ENCODE measurements around the gene AHDC1. TPM values are rescaled to one million over a fixed set of nuclear protein-coding genes. Genes with fewer than 3 reads are reported as not detected.
A peak's percentile ranks its signal among the peaks of the same experiment; 100 is the strongest.

Gene AHDC1
- total RNA-seq, 1 donor from 2014 or later = 7.0 TPM

GRCh38 chr1:27577504-27578188 lies 26.3 kb downstream of the AHDC1 start:
- peaks cover 96% of the 10 kb centered on the region for H4K20me1 ChIP-seq (ENCODE audit: low read depth)

GRCh38 chr1:27576806-27577227 lies 27.1 kb downstream of the AHDC1 start:
- Histone ChIP-seq H3K4me1 (peaks cover 48% of the 10 kb centered on the region), H3K9ac (no peak overlapping the region), H3K27me3 (no peaks in the 10 kb centered on the region), H3K4me3 (no peak overlapping the region), H3F3A (ENCODE audit: low read depth) (peaks cover 75% of the 10 kb centered on the region), H3K4me2 (no peak overlapping the region), H4K20me1 (ENCODE audit: low read depth) (peaks cover 94% of the 10 kb centered on the region), H2AFZ (replicated peaks) (no peak overlapping the region), H3K27ac (peak overlapping the region; percentile 64), H3K79me2 (ENCODE audit: low read depth) (peaks cover 94% of the 10 kb centered on the region), H3K36me3 (no peaks in the 10 kb centered on the region), H3K9me3 (ENCODE audit: low read depth) (no peaks in the 10 kb centered on the region)
- Mint-ChIP-seq H3K27ac (peak overlapping the region; percentile 86), H3K36me3 (peaks cover 9% of the 10 kb centered on the region), H3K27me3 (ENCODE audit: insufficient read depth, low read depth) (peaks cover 4% of the 10 kb centered on the region), H3K4me1 (peaks cover 57% of the 10 kb centered on the region), H3K4me3 (peak overlapping the region; percentile 77), H3K9me3 (no peaks in the 10 kb centered on the region)
- no peak for TF ChIP-seq EZH2 (IDR thresholded peaks at IDR 0.05)
- no peak for TF ChIP-seq CTCF (IDR thresholded peaks at IDR 0.05)
- TF ChIP-seq EZH2phosphoT487 (IDR thresholded peaks at IDR 0.05) = no peak
- no peak for DNase-seq (ENCODE audit: low spot score)

More at GRCh38 chr1:27577504-27578188, 26.3 kb downstream of the AHDC1 start:
- H3K9ac ChIP-seq = no peak overlapping the region
- no peak overlapping the region for H3K27ac Mint-ChIP-seq
- H3K4me3 Mint-ChIP-seq = no peak overlapping the region
- peaks cover 55% of the 10 kb centered on the region for H3K4me1 Mint-ChIP-seq
- no peak overlapping the region for H3K4me2 ChIP-seq
- peaks cover 66% of the 10 kb centered on the region for H3F3A ChIP-seq (ENCODE audit: low read depth)
- peaks cover 14% of the 10 kb centered on the region for H3K36me3 Mint-ChIP-seq
- H3K9me3 Mint-ChIP-seq = no peaks in the 10 kb centered on the region
- peaks cover 7% of the 10 kb centered on the region for H3K27me3 Mint-ChIP-seq (ENCODE audit: insufficient read depth, low read depth)
- no peaks in the 10 kb centered on the region for H3K27me3 ChIP-seq
- H2AFZ ChIP-seq (replicated peaks) = no peak overlapping the region
- H3K4me3 ChIP-seq = no peak overlapping the region
- peaks cover 94% of the 10 kb centered on the region for H3K79me2 ChIP-seq (ENCODE audit: low read depth)
- H3K36me3 ChIP-seq = no peaks in the 10 kb centered on the region
- TF ChIP-seq EZH2 (IDR thresholded peaks at IDR 0.05) (no peak), CTCF (IDR thresholded peaks at IDR 0.05) (no peak), EZH2phosphoT487 (IDR thresholded peaks at IDR 0.05) (no peak)
- peaks cover 40% of the 10 kb centered on the region for H3K4me1 ChIP-seq
- H3K9me3 ChIP-seq (ENCODE audit: low read depth) = no peaks in the 10 kb centered on the region
- DNase-seq (ENCODE audit: low spot score) = no peak
- peak overlapping the region; percentile 32 for H3K27ac ChIP-seq

- H4K20me1 ChIP-seq (ENCODE audit: low read depth) = peaks cover 89% of the 10 kb centered on the region
- H3K9ac ChIP-seq = no peak overlapping the region
Measured at GRCh38 chr1:27575840-27576331, 28.1 kb downstream of the AHDC1 start.

More at GRCh38 chr1:27575840-27576331, 28.1 kb downstream of the AHDC1 start:
- Histone ChIP-seq H3K4me3 (peak overlapping the region; percentile 43), H3K27me3 (no peaks in the 10 kb centered on the region), H3F3A (ENCODE audit: low read depth) (peaks cover 84% of the 10 kb centered on the region), H3K4me1 (peaks cover 58% of the 10 kb centered on the region), H3K27ac (peak overlapping the region; percentile 96), H3K9me3 (ENCODE audit: low read depth) (no peaks in the 10 kb centered on the region), H3K4me2 (peak overlapping the region; percentile 76), H3K36me3 (no peaks in the 10 kb centered on the region), H2AFZ (replicated peaks) (no peak overlapping the region), H3K79me2 (ENCODE audit: low read depth) (peaks cover 94% of the 10 kb centered on the region)
- Mint-ChIP-seq H3K27me3 (ENCODE audit: insufficient read depth, low read depth) (no peaks in the 10 kb centered on the region), H3K4me3 (peak overlapping the region; percentile 77), H3K4me1 (peaks cover 59% of the 10 kb centered on the region), H3K27ac (no peak overlapping the region), H3K9me3 (no peaks in the 10 kb centered on the region), H3K36me3 (peaks cover 5% of the 10 kb centered on the region)
- DNase-seq (ENCODE audit: low spot score) = peak; percentile 83
- TF ChIP-seq EZH2phosphoT487 (IDR thresholded peaks at IDR 0.05) = no peak
- peak; percentile 15 for TF ChIP-seq CTCF (IDR thresholded peaks at IDR 0.05)
- TF ChIP-seq EZH2 (IDR thresholded peaks at IDR 0.05) = no peak

Data from neural progenitor cell (in vitro differentiated cells).